ENCODE results near the gene TMEM11. TPM values are rescaled to one million over a fixed set of nuclear protein-coding genes. Genes with fewer than 3 reads are reported as not detected.

Gene TMEM11
- polyA plus RNA-seq (2013): 14.1 TPM

- peaks cover 13 to 47% (median 39%) of the 10 kb centered on the region in 4 experiments for H3K4me1 ChIP-seq (ENCODE audit: control extremely low read depth in 1 of 4, control insufficient read depth in 4 of 4, insufficient read depth in 4 of 4, low read length in 3 of 4)
Observed at GRCh38 chr17:21214015-21214776, at the start of gene TMEM11. Gene TMEM11 (minus strand): TSS chr17:21214161. CDS start chr17:21214152, 9 bp downstream.

GRCh38 chr17:21263376-21263775 lies 49.4 kb upstream of the TMEM11 start:
- DNase-seq: no peak
- Histone ChIP-seq H3K4me3 (ENCODE audit: control insufficient read depth in 1 of 7, extremely low read depth in 1 of 7, insufficient read depth in 4 of 7, low read depth in 2 of 7, low read length in 6 of 7) (no peak overlapping the region), H3K27ac (ENCODE audit: insufficient read depth in 1 of 2, low read depth in 1 of 2, low read length in 2 of 2, poor library complexity in 1 of 2, severe bottlenecking in 2 of 2) (no peak overlapping the region), H3K27me3 (replicated peaks in 2 of 5; ENCODE audit: control insufficient read depth in 4 of 5, insufficient read depth in 5 of 5, low read length in 4 of 5) (no peaks in the 10 kb centered on the region), H3K36me3 (ENCODE audit: control insufficient read depth in 4 of 4, insufficient read depth in 4 of 4, low read length in 3 of 4) (no peaks in the 10 kb centered on the region), H3K4me1 (ENCODE audit: control extremely low read depth in 1 of 4, control insufficient read depth in 4 of 4, insufficient read depth in 4 of 4, low read length in 3 of 4) (peaks cover 0 to 10% (median 6%) of the 10 kb centered on the region in 4 experiments), H3K9me3 (ENCODE audit: control extremely low read depth in 1 of 5, control insufficient read depth in 4 of 5, insufficient read depth in 2 of 5, low read depth in 1 of 5, low read length in 4 of 5) (no peaks in the 10 kb centered on the region)
- ChIA-PET CTCF (no interaction called here), POLR2A (no interaction called here)
- WGBS (ENCODE audit: insufficient coverage): 90% methylated on average over 3 of the region's 6 CpGs

More at GRCh38 chr17:21214015-21214776, at the start of gene TMEM11:
- H3K9me3 ChIP-seq (ENCODE audit: control extremely low read depth in 1 of 5, control insufficient read depth in 4 of 5, insufficient read depth in 2 of 5, low read depth in 1 of 5, low read length in 4 of 5): no peaks in the 10 kb centered on the region
- H3K27me3 ChIP-seq (replicated peaks in 2 of 5; ENCODE audit: control insufficient read depth in 4 of 5, insufficient read depth in 5 of 5, low read length in 4 of 5): no peaks in the 10 kb centered on the region
- ChIA-PET CTCF (interaction anchor here (1.0 to 1.8 kb wide), 3 partner anchors 48 to 115 kb away, joined by 3 to 8 read pairs (median 3); no protein-coding TSS in a partner anchor), POLR2A (interaction anchor here (1.2 to 1.3 kb wide), 2 partner anchors 15 to 39 kb away, joined by 3 to 7 read pairs; partner anchors contain the start of gene NATD1)
- peak; percentile 96 to 98 (median 97) for DNase-seq
- WGBS (ENCODE audit: insufficient coverage): 0% methylated on average over 61 of the region's 76 CpGs
- H3K36me3 ChIP-seq (ENCODE audit: control insufficient read depth in 4 of 4, insufficient read depth in 4 of 4, low read length in 3 of 4): peaks cover 3 to 21% (median 12%) of the 10 kb centered on the region in 4 experiments
- H3K4me3 ChIP-seq (ENCODE audit: control insufficient read depth in 1 of 7, extremely low read depth in 1 of 7, insufficient read depth in 4 of 7, low read depth in 2 of 7, low read length in 6 of 7): peak within 1 kb of the TSS; percentile 84 to 98 (median 94)
- H3K27ac ChIP-seq (ENCODE audit: insufficient read depth in 1 of 2, low read depth in 1 of 2, low read length in 2 of 2, poor library complexity in 1 of 2, severe bottlenecking in 2 of 2): peak within 1 kb of the TSS; percentile 87 to 94

GRCh38 chr17:21262259-21262993 lies 48.5 kb upstream of the TMEM11 start:
- no peak for DNase-seq
- ChIA-PET POLR2A (interaction anchor here (0.6 kb wide), 1 partner anchor 1100 kb away, joined by 5 read pairs; no protein-coding TSS in a partner anchor), CTCF (interaction anchor here (2.2 kb wide), 1 partner anchor 14 kb away, joined by 5 read pairs; no protein-coding TSS in a partner anchor)
- Histone ChIP-seq H3K27me3 (replicated peaks in 2 of 5; ENCODE audit: control insufficient read depth in 4 of 5, insufficient read depth in 5 of 5, low read length in 4 of 5) (no peaks in the 10 kb centered on the region), H3K36me3 (ENCODE audit: control insufficient read depth in 4 of 4, insufficient read depth in 4 of 4, low read length in 3 of 4) (no peaks in the 10 kb centered on the region), H3K4me3 (ENCODE audit: control insufficient read depth in 1 of 7, extremely low read depth in 1 of 7, insufficient read depth in 4 of 7, low read depth in 2 of 7, low read length in 6 of 7) (no peak overlapping the region), H3K4me1 (ENCODE audit: control extremely low read depth in 1 of 4, control insufficient read depth in 4 of 4, insufficient read depth in 4 of 4, low read length in 3 of 4) (peaks cover 0 to 4% (median 0%) of the 10 kb centered on the region in 4 experiments), H3K9me3 (ENCODE audit: control extremely low read depth in 1 of 5, control insufficient read depth in 4 of 5, insufficient read depth in 2 of 5, low read depth in 1 of 5, low read length in 4 of 5) (no peaks in the 10 kb centered on the region), H3K27ac (ENCODE audit: insufficient read depth in 1 of 2, low read depth in 1 of 2, low read length in 2 of 2, poor library complexity in 1 of 2, severe bottlenecking in 2 of 2) (no peak overlapping the region)
- whole genome bisulfite sequencing (ENCODE audit: insufficient coverage): 96% methylated on average over 11 of the region's 12 CpGs

GRCh38 chr17:21258593-21258992 lies 44.6 kb upstream of the TMEM11 start:
- Histone ChIP-seq H3K4me1 (ENCODE audit: control extremely low read depth in 1 of 4, control insufficient read depth in 4 of 4, insufficient read depth in 4 of 4, low read length in 3 of 4) (peaks cover 3 to 8% (median 4%) of the 10 kb centered on the region in 4 experiments), H3K9me3 (ENCODE audit: control extremely low read depth in 1 of 5, control insufficient read depth in 4 of 5, insufficient read depth in 2 of 5, low read depth in 1 of 5, low read length in 4 of 5) (no peaks in the 10 kb centered on the region), H3K4me3 (ENCODE audit: control insufficient read depth in 1 of 7, extremely low read depth in 1 of 7, insufficient read depth in 4 of 7, low read depth in 2 of 7, low read length in 6 of 7) (no peak overlapping the region), H3K27me3 (replicated peaks in 2 of 5; ENCODE audit: control insufficient read depth in 4 of 5, insufficient read depth in 5 of 5, low read length in 4 of 5) (no peaks in the 10 kb centered on the region), H3K36me3 (ENCODE audit: control insufficient read depth in 4 of 4, insufficient read depth in 4 of 4, low read length in 3 of 4) (no peaks in the 10 kb centered on the region), H3K27ac (ENCODE audit: insufficient read depth in 1 of 2, low read depth in 1 of 2, low read length in 2 of 2, poor library complexity in 1 of 2, severe bottlenecking in 2 of 2) (no peak overlapping the region)
- POLR2A ChIA-PET: interaction anchor here (0.7 to 1.0 kb wide), 2 partner anchors 10 to 160 kb away, joined by 3 to 4 read pairs; no protein-coding TSS in a partner anchor
- WGBS (ENCODE audit: insufficient coverage): 95% methylated on average over 7 of the region's 7 CpGs
- no peak for DNase-seq
- CTCF ChIA-PET: interaction anchor here (2.1 kb wide), 1 partner anchor 10 kb away, joined by 7 read pairs; no protein-coding TSS in a partner anchor

GRCh38 chr17:21253646-21254441 lies 39.9 kb upstream of the TMEM11 start:
- H3K36me3 ChIP-seq (ENCODE audit: control insufficient read depth in 4 of 4, insufficient read depth in 4 of 4, low read length in 3 of 4): no peaks in the 10 kb centered on the region
- H3K27me3 ChIP-seq (replicated peaks in 2 of 5; ENCODE audit: control insufficient read depth in 4 of 5, insufficient read depth in 5 of 5, low read length in 4 of 5): no peaks in the 10 kb centered on the region
- H3K4me1 ChIP-seq (ENCODE audit: control extremely low read depth in 1 of 4, control insufficient read depth in 4 of 4, insufficient read depth in 4 of 4, low read length in 3 of 4): peaks cover 5 to 15% (median 12%) of the 10 kb centered on the region in 4 experiments
- no peak overlapping the region for H3K27ac ChIP-seq (ENCODE audit: insufficient read depth in 1 of 2, low read depth in 1 of 2, low read length in 2 of 2, poor library complexity in 1 of 2, severe bottlenecking in 2 of 2)
- POLR2A ChIA-PET: interaction anchor here (1.9 kb wide), 1 partner anchor 40 kb away, joined by 7 read pairs; the partner anchor contains the start of gene TMEM11
- CTCF ChIA-PET: interaction anchor here (0.9 kb wide), 1 partner anchor 31 kb away, joined by 5 read pairs; no protein-coding TSS in a partner anchor
- no peaks in the 10 kb centered on the region for H3K9me3 ChIP-seq (ENCODE audit: control extremely low read depth in 1 of 5, control insufficient read depth in 4 of 5, insufficient read depth in 2 of 5, low read depth in 1 of 5, low read length in 4 of 5)
- H3K4me3 ChIP-seq (ENCODE audit: control insufficient read depth in 1 of 7, extremely low read depth in 1 of 7, insufficient read depth in 4 of 7, low read depth in 2 of 7, low read length in 6 of 7): peak overlapping the region; percentile 23 to 76 (median 70)
- WGBS (ENCODE audit: insufficient coverage): 43% methylated on average over 7 of the region's 15 CpGs
- no peak for DNase-seq

GRCh38 chr17:21252796-21253645 lies 39.1 kb upstream of the TMEM11 start, which contains the start of gene NATD1:
Gene NATD1 (minus strand): TSS chr17:21253410. CDS start chr17:21253264, 146 bp downstream.
- Histone ChIP-seq H3K9me3 (ENCODE audit: control extremely low read depth in 1 of 5, control insufficient read depth in 4 of 5, insufficient read depth in 2 of 5, low read depth in 1 of 5, low read length in 4 of 5) (no peaks in the 10 kb centered on the region), H3K4me1 (ENCODE audit: control extremely low read depth in 1 of 4, control insufficient read depth in 4 of 4, insufficient read depth in 4 of 4, low read length in 3 of 4) (peaks cover 5 to 13% (median 11%) of the 10 kb centered on the region in 4 experiments), H3K4me3 (ENCODE audit: control insufficient read depth in 1 of 7, extremely low read depth in 1 of 7, insufficient read depth in 4 of 7, low read depth in 2 of 7, low read length in 6 of 7) (peak within 1 kb of the TSS; percentile 23 to 76 (median 70)), H3K27me3 (replicated peaks in 2 of 5; ENCODE audit: control insufficient read depth in 4 of 5, insufficient read depth in 5 of 5, low read length in 4 of 5) (no peaks in the 10 kb centered on the region), H3K36me3 (ENCODE audit: control insufficient read depth in 4 of 4, insufficient read depth in 4 of 4, low read length in 3 of 4) (no peaks in the 10 kb centered on the region), H3K27ac (ENCODE audit: insufficient read depth in 1 of 2, low read depth in 1 of 2, low read length in 2 of 2, poor library complexity in 1 of 2, severe bottlenecking in 2 of 2) (no peak within 1 kb of the TSS)
- peak; percentile 81 to 92 (median 89) for DNase-seq
- ChIA-PET POLR2A (interaction anchor here (1.9 kb wide), 1 partner anchor 39 kb away, joined by 7 read pairs; the partner anchor contains the start of gene TMEM11), CTCF (interaction anchor here (1.3 kb wide), 1 partner anchor 14 kb away, joined by 3 read pairs; no protein-coding TSS in a partner anchor)
- WGBS (ENCODE audit: insufficient coverage): under 1% methylated on average over 90 of the region's 117 CpGs
